ENCODE measurements around the gene ZNF786. TPM values are rescaled to one million over a fixed set of nuclear protein-coding genes. Genes with fewer than 3 reads are reported as not detected.

ZNF786 gene
- total and polyA plus RNA-seq, 2 experiments from 2014 or later, result 6.1 to 19.8 TPM

DNA sequence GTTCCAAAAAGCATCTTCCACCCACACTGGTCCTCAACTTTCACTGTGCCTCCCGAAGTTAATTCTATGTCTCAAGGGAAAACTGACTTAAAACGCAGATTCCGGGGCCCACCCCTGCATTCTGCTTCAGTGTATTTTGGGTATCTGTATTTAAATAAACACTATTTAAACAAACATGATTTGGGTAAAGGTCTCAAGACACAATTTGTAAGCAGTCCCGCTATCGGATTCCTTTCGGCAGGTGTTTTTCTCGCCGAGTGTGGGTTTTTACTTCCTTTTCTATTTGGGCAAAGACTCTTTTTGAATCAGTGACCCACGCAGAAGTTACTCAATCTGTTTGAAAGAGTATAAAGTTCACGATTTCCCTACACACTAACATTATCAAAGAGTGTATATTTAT lies 63.5 kb downstream of the ZNF786 start (continued):
- no peak for TF ChIP-seq REST (IDR thresholded peaks at IDR 0.05; ENCODE audit: unreplicated experiment)
- TF ChIP-seq, protein P1, sequence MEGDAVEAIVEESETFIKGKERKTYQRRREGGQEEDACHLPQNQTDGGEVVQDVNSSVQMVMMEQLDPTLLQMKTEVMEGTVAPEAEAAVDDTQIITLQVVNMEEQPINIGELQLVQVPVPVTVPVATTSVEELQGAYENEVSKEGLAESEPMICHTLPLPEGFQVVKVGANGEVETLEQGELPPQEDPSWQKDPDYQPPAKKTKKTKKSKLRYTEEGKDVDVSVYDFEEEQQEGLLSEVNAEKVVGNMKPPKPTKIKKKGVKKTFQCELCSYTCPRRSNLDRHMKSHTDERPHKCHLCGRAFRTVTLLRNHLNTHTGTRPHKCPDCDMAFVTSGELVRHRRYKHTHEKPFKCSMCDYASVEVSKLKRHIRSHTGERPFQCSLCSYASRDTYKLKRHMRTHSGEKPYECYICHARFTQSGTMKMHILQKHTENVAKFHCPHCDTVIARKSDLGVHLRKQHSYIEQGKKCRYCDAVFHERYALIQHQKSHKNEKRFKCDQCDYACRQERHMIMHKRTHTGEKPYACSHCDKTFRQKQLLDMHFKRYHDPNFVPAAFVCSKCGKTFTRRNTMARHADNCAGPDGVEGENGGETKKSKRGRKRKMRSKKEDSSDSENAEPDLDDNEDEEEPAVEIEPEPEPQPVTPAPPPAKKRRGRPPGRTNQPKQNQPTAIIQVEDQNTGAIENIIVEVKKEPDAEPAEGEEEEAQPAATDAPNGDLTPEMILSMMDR (conservative IDR thresholded peaks at IDR 0.05; ENCODE audit: low read depth in 2 of 2), result no peak

GRCh38 chr7:149023662-149024061 lies 66.9 kb downstream of the ZNF786 start:
- H3K4me3 ChIP-seq, result peak overlapping the region; percentile 18; the same call in 1 of the 2 replicates
- no peaks in the 10 kb centered on the region for H3K9me2 ChIP-seq (ENCODE audit: insufficient read depth)
- peak overlapping the region; percentile 51 for H3K4me2 ChIP-seq
- H3K4me3 Mint-ChIP-seq, result peak overlapping the region; percentile 46; the same call in 2 of the 3 replicates
- H3K36me3 ChIP-seq (ENCODE audit: insufficient read depth), result peaks cover 12% of the 10 kb centered on the region; the same call in 1 of the 2 replicates
- no peak overlapping the region for H2AFZ ChIP-seq
- H3K27me3 ChIP-seq (ENCODE audit: insufficient read depth), result no peaks in the 10 kb centered on the region
- DNase-seq (ENCODE audit: low spot score) (peak; percentile 63), ATAC-seq (no peak)
- H3K4me1 ChIP-seq (ENCODE audit: insufficient read depth), result peaks cover 41% of the 10 kb centered on the region
- peaks cover 54% of the 10 kb centered on the region for H3K4me1 Mint-ChIP-seq
- peaks cover 44% of the 10 kb centered on the region for H3K36me3 Mint-ChIP-seq (ENCODE audit: low read depth)
- peaks cover 90% of the 10 kb centered on the region for H3K79me2 ChIP-seq (replicated peaks; ENCODE audit: insufficient read depth)
- peak overlapping the region; percentile 88 for H3K27ac Mint-ChIP-seq
- H3K27ac ChIP-seq (ENCODE audit: low read depth), result peak overlapping the region; percentile 72; the same call in 1 of the 2 replicates
- peaks cover 37% of the 10 kb centered on the region for H4K20me1 ChIP-seq (replicated peaks; ENCODE audit: insufficient read depth)
- H3F3A ChIP-seq (replicated peaks; ENCODE audit: low read depth), result peaks cover 23% of the 10 kb centered on the region
- H3K27me3 Mint-ChIP-seq (ENCODE audit: insufficient read depth, low read depth, poor library complexity), result peaks cover 10% of the 10 kb centered on the region
- H3K9me3 Mint-ChIP-seq, result no peaks in the 10 kb centered on the region; the same call in 2 of the 3 replicates
- TF ChIP-seq STAT1 (IDR thresholded peaks at IDR 0.05; ENCODE audit: unreplicated experiment) (no peak), NANOG (IDR thresholded peaks at IDR 0.05; ENCODE audit: borderline replicate concordance) (no peak), JUNB (IDR thresholded peaks at IDR 0.05; ENCODE audit: unreplicated experiment) (no peak), ZNF114 (CRISPR knock-in tag; IDR thresholded peaks at IDR 0.05) (no peak), REST (IDR thresholded peaks at IDR 0.05; ENCODE audit: unreplicated experiment) (no peak), POLR2AphosphoS5 (IDR thresholded peaks at IDR 0.05; ENCODE audit: low read depth) (no peak), EZH2phosphoT487 (IDR thresholded peaks at IDR 0.05; ENCODE audit: unreplicated experiment) (no peak), ZNF331 (CRISPR knock-in tag; IDR thresholded peaks at IDR 0.05; ENCODE audit: low read depth) (no peak), EZH2 (IDR thresholded peaks at IDR 0.05; ENCODE audit: low read depth, unreplicated experiment) (no peak), CREB1 (CRISPR knock-in tag; IDR thresholded peaks at IDR 0.05; ENCODE audit: low read depth) (no peak)
- TF ChIP-seq, protein P2, sequence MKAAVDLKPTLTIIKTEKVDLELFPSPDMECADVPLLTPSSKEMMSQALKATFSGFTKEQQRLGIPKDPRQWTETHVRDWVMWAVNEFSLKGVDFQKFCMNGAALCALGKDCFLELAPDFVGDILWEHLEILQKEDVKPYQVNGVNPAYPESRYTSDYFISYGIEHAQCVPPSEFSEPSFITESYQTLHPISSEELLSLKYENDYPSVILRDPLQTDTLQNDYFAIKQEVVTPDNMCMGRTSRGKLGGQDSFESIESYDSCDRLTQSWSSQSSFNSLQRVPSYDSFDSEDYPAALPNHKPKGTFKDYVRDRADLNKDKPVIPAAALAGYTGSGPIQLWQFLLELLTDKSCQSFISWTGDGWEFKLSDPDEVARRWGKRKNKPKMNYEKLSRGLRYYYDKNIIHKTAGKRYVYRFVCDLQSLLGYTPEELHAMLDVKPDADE (IDR thresholded peaks at IDR 0.05), result no peak
- TF ChIP-seq, protein P1 (conservative IDR thresholded peaks at IDR 0.05; ENCODE audit: low read depth in 2 of 2), result no peak
